ENCODE measurements around the gene WIPF3.

Gene WIPF3

DNA sequence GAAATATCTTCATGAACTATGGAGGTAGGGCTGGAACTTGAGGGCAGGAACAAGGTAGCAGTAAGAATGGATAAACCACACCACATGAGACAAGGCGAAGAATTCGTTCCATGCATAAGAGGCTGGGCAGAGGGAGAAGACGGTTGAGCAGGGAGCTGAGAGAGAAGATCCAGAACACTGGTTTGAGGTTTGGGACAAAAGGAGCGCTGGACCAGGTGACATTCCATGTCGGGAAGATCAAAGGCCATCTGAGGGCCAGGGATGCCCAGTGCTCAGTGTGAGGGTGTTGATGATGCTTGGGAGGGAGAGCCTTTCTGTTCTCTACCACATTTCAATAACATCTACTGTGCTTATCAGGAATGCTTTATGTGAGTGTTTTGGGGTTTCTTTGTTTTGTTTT lies 52.8 kb downstream of the WIPF3 start:
- no peak for DNase-seq
- H3K36me3 Mint-ChIP-seq (ENCODE audit: low read depth), result no peaks in the 10 kb centered on the region
- TF ChIP-seq, protein P1, sequence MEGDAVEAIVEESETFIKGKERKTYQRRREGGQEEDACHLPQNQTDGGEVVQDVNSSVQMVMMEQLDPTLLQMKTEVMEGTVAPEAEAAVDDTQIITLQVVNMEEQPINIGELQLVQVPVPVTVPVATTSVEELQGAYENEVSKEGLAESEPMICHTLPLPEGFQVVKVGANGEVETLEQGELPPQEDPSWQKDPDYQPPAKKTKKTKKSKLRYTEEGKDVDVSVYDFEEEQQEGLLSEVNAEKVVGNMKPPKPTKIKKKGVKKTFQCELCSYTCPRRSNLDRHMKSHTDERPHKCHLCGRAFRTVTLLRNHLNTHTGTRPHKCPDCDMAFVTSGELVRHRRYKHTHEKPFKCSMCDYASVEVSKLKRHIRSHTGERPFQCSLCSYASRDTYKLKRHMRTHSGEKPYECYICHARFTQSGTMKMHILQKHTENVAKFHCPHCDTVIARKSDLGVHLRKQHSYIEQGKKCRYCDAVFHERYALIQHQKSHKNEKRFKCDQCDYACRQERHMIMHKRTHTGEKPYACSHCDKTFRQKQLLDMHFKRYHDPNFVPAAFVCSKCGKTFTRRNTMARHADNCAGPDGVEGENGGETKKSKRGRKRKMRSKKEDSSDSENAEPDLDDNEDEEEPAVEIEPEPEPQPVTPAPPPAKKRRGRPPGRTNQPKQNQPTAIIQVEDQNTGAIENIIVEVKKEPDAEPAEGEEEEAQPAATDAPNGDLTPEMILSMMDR (IDR thresholded peaks at IDR 0.05), result no peak
- peaks cover 51% of the 10 kb centered on the region for H3K4me1 Mint-ChIP-seq
- H3K9me3 Mint-ChIP-seq, result no peaks in the 10 kb centered on the region
- H3K27ac Mint-ChIP-seq, result no peak overlapping the region
- peaks cover 15% of the 10 kb centered on the region for H3K27me3 Mint-ChIP-seq (ENCODE audit: low read depth, poor library complexity)
- no peak overlapping the region for H3K4me3 Mint-ChIP-seq

DNA sequence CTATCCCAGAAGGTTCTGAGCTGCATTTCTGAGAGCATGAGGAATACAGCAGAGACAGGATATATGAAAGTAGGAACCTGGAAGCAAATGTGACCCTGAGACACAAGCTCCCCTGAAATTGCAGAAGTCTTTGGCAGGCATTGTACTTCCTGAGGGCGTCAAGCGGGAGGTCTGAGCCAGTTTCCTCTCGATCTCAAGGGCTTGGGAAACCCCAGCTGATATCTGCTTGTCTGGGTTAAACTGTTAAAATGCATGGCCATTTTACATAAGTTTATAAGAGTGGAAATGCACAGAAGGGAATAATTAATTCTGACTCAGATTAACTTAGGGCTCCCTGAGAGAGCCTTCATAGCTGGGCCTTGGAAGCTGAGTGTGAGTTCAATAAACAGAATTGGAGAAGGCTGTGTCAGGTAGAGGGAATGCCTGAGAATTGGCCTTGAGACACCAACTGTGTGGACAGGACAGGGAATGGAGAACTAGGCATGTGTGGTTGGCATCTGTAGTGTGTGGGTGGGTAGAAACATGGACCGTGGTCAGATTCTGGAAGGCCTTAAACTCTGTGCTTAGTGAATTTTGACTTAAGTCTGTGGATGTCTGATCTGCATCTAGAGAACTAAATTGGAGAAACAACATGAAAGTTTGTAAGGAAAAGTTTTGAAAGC lies 53.3 kb downstream of the WIPF3 start:
- DNase-seq, result no peak
- no peaks in the 10 kb centered on the region for H3K9me3 Mint-ChIP-seq
- no peak overlapping the region for H3K4me3 Mint-ChIP-seq
- TF ChIP-seq, protein P1 (IDR thresholded peaks at IDR 0.05), result no peak
- H3K27me3 Mint-ChIP-seq (ENCODE audit: low read depth, poor library complexity), result peaks cover 12% of the 10 kb centered on the region
- H3K36me3 Mint-ChIP-seq (ENCODE audit: low read depth), result no peaks in the 10 kb centered on the region
- H3K4me1 Mint-ChIP-seq, result peaks cover 46% of the 10 kb centered on the region
- H3K27ac Mint-ChIP-seq, result no peak overlapping the region

DNA sequence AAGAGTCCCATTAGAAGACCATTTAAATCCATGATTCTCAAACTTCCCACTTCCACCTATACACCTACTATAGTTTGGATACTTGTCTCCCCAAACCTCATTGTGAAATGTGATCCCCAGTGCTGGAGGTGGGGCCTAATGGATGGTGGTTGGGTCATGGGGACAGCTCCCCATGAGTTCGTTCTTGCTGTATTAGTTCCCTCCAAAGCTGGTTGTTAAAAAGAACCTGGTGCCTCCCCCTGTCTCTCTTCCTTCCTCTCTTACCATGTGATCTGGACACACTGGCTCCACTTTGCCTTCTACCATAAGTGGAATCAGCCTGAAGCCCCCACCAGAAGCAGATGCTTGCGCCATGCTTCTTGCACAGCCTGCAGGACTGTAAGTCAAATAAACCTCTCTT lies 53.9 kb downstream of the WIPF3 start:
- Mint-ChIP-seq H3K27ac (no peak overlapping the region), H3K9me3 (no peaks in the 10 kb centered on the region), H3K27me3 (ENCODE audit: low read depth, poor library complexity) (peaks cover 12% of the 10 kb centered on the region), H3K4me1 (peaks cover 41% of the 10 kb centered on the region), H3K4me3 (no peak overlapping the region), H3K36me3 (ENCODE audit: low read depth) (no peaks in the 10 kb centered on the region)
- TF ChIP-seq, protein P1 (IDR thresholded peaks at IDR 0.05), result no peak
- DNase-seq, result no peak

DNA sequence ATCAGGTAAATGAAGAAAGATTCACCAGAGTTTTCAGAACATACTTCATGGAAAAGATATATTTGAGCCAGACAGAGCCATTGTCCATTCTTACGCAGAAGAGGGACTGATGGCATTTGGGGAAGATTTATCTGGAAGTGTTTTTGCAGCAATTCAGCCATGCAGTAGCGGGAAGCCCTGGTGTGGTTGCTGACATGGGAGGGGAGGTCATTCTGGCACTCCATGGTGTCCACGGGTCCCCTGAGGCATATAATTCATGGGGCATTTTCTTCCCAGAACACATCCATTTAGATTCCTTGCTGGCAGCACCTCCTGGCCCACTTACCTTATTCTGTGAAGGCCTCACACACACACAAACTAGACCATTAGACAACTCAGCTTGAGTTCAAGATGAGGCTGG lies 55.6 kb downstream of the WIPF3 start:
- TF ChIP-seq, protein P1 (IDR thresholded peaks at IDR 0.05), result no peak
- Mint-ChIP-seq H3K4me3 (no peak overlapping the region), H3K27ac (no peak overlapping the region), H3K9me3 (no peaks in the 10 kb centered on the region), H3K4me1 (peaks cover 38% of the 10 kb centered on the region), H3K27me3 (ENCODE audit: low read depth, poor library complexity) (peaks cover 9% of the 10 kb centered on the region), H3K36me3 (ENCODE audit: low read depth) (no peaks in the 10 kb centered on the region)
- peak; percentile 36 for DNase-seq

DNA sequence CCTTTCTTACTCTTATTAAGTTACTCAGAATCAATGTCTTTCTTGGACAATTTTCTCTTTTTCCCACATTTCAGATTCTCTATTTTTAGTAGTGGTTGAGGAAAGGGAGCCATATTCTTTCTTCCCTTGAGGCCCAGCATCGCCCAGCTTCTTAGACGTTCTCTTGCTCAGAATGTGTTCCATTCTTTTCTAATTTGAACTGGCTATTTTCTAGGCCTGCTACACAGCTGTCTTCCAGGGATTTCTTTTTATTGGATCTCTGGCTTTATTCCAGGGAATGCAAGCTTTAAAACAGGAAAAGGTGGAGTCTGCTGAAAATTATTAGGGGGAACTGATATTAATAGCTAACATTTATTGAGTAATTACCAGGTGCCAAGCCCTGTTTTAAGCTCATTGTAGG lies 58.3 kb downstream of the WIPF3 start:
- peaks cover 5% of the 10 kb centered on the region for H3K27me3 Mint-ChIP-seq (ENCODE audit: low read depth, poor library complexity)
- no peak for DNase-seq
- no peaks in the 10 kb centered on the region for H3K9me3 Mint-ChIP-seq
- H3K4me3 Mint-ChIP-seq, result no peak overlapping the region
- no peaks in the 10 kb centered on the region for H3K36me3 Mint-ChIP-seq (ENCODE audit: low read depth)
- H3K27ac Mint-ChIP-seq, result no peak overlapping the region
- peaks cover 40% of the 10 kb centered on the region for H3K4me1 Mint-ChIP-seq
- TF ChIP-seq, protein P1 (IDR thresholded peaks at IDR 0.05), result no peak

DNA sequence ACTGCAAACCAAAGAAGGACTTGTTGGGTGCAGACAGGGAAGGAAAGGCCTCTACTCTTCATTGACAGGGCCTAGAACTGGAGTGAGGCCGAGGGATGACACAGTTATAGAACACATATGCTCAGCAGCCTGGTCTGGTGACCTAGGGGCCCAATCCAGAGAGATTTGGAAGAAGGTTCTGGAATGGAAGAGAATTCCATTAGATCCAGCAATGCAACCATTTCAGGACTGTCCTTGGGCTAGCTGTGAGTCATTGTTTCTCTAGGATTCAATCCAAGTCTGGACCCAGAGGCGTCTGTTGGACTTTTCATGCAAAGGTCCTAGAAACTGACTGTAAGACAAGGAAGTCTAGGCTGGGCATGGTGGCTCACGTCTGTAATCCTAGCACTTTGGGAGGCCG lies 59.2 kb downstream of the WIPF3 start:
- peaks cover 35% of the 10 kb centered on the region for H3K4me1 Mint-ChIP-seq
- H3K9me3 Mint-ChIP-seq, result no peaks in the 10 kb centered on the region
- no peaks in the 10 kb centered on the region for H3K36me3 Mint-ChIP-seq (ENCODE audit: low read depth)
- H3K4me3 Mint-ChIP-seq, result no peak overlapping the region
- DNase-seq, result no peak
- peaks cover 7% of the 10 kb centered on the region for H3K27me3 Mint-ChIP-seq (ENCODE audit: low read depth, poor library complexity)
- H3K27ac Mint-ChIP-seq, result no peak overlapping the region
- TF ChIP-seq, protein P1 (IDR thresholded peaks at IDR 0.05), result no peak
